SK-N-SH treated with all-trans-retinoic acid at 6 μM for 48 hours (cell line): ENCODE data around the gene SERPINH1.
A peak's percentile ranks its signal among the peaks of the same experiment; 100 is the strongest.

ENCODE experiments used
- ATAC-seq: fragments of 200-7000 bp; cut with Tn5 transposase; 3 replicates; pipeline ENCODE4 v1.9.1; 2020; ENCODE audit warnings: mild to moderate bottlenecking, moderate library complexity
- ARNTL ChIP-seq: fragments of 450-650 bp; formaldehyde crosslinking; IDR thresholded peaks from 2 replicates; pipeline ENCODE4 v1.5.0; 2020; ENCODE audit warnings: low read depth, mild to moderate bottlenecking, moderate library complexity, borderline replicate concordance
- BACH2 ChIP-seq: fragments of 250-450 bp; sonication (Bioruptor Pico); IDR thresholded peaks from 2 replicates; pipeline ENCODE4 v1.9.0; 2021; ENCODE audit warnings: mild to moderate bottlenecking, borderline replicate concordance
- CSDC2 ChIP-seq: fragments of 250-450 bp; sonication (Bioruptor Pico); IDR thresholded peaks from 2 replicates; pipeline ENCODE4 v1.5.0; 2020; ENCODE audit warnings: mild to moderate bottlenecking, moderate library complexity
- CSRNP3 ChIP-seq: fragments of 250-450 bp; sonication (Bioruptor Pico); IDR thresholded peaks from 2 replicates; pipeline ENCODE4 v1.5.1; 2021; ENCODE audit warnings: mild to moderate bottlenecking, moderate library complexity
- ESRRG ChIP-seq: fragments of 250-450 bp; sonication (Bioruptor Pico); IDR thresholded peaks from 2 replicates; pipeline ENCODE4 v1.6.1; 2021; ENCODE audit warnings: mild to moderate bottlenecking
- GLIS3 ChIP-seq: fragments of 250-450 bp; sonication (Bioruptor Pico); IDR thresholded peaks from 2 replicates; pipeline ENCODE4 v1.5.0; 2020; ENCODE audit warnings: mild to moderate bottlenecking, moderate library complexity
- OSR1 ChIP-seq: fragments of 250-450 bp; sonication (Bioruptor Pico); IDR thresholded peaks from 2 replicates; pipeline ENCODE4 v1.8.0; 2022; ENCODE audit warnings: moderate library complexity, mild to moderate bottlenecking, inconsistent platforms
- PATZ1 ChIP-seq: fragments of 250-450 bp; sonication (Bioruptor Pico); IDR thresholded peaks from 2 replicates; pipeline ENCODE4 v1.8.0; 2020; ENCODE audit warnings: mild to moderate bottlenecking, moderate library complexity, borderline replicate concordance
- PPARA ChIP-seq: fragments of 250-450 bp; sonication (Bioruptor Pico); IDR thresholded peaks from 2 replicates; pipeline ENCODE4 v1.5.0; 2020; ENCODE audit warnings: mild to moderate bottlenecking, borderline replicate concordance
- RARB ChIP-seq: fragments of 250-450 bp; sonication (Bioruptor Pico); IDR thresholded peaks from 2 replicates; pipeline ENCODE4 v1.8.0; 2021; ENCODE audit warnings: mild to moderate bottlenecking, moderate library complexity
- SNAI2 ChIP-seq: fragments of 250-450 bp; sonication (Bioruptor Pico); IDR thresholded peaks from 2 replicates; pipeline ENCODE4 v1.5.0; 2020; ENCODE audit warnings: mild to moderate bottlenecking, moderate library complexity
- TCF4 ChIP-seq: fragments of 250-450 bp; sonication (Bioruptor Pico); IDR thresholded peaks from 2 replicates; pipeline ENCODE4 v1.8.0; 2021; ENCODE audit warnings: mild to moderate bottlenecking, moderate library complexity, borderline replicate concordance
- TOX ChIP-seq: fragments of 250-450 bp; sonication (Bioruptor Pico); IDR thresholded peaks from 2 replicates; pipeline ENCODE4 v1.8.0; 2021; ENCODE audit warnings: mild to moderate bottlenecking, moderate library complexity, borderline replicate concordance
- TSHZ2 ChIP-seq: fragments of 250-450 bp; sonication (Bioruptor Pico); IDR thresholded peaks from 2 replicates; pipeline ENCODE4 v1.5.0; 2020; ENCODE audit warnings: mild to moderate bottlenecking, moderate library complexity
- ZC3H10 ChIP-seq: fragments of 250-450 bp; sonication (Bioruptor Pico); IDR thresholded peaks from 2 replicates; pipeline ENCODE4 v1.5.1; 2021; ENCODE audit warnings: mild to moderate bottlenecking, moderate library complexity
- ZFP3 ChIP-seq: fragments of 250-450 bp; sonication (Bioruptor Pico); IDR thresholded peaks from 2 replicates; pipeline ENCODE4 v1.5.0; 2020; ENCODE audit warnings: mild to moderate bottlenecking, moderate library complexity
- ZFP30 ChIP-seq: fragments of 450-650 bp; formaldehyde crosslinking; IDR thresholded peaks from 2 replicates; pipeline ENCODE4 v1.5.0; 2022; ENCODE audit warnings: mild to moderate bottlenecking, moderate library complexity
- ZNF565 ChIP-seq: fragments of 450-650 bp; formaldehyde crosslinking; conservative IDR thresholded peaks from 2 replicates; pipeline ENCODE4 v1.5.0; 2020; ENCODE audit warnings: low read depth, mild to moderate bottlenecking, moderate library complexity
- ZNF70 ChIP-seq: fragments of 450-650 bp; formaldehyde crosslinking; IDR thresholded peaks from 2 replicates; pipeline ENCODE4 v1.5.0; 2020; ENCODE audit warnings: mild to moderate bottlenecking, moderate library complexity
- ZNF8 ChIP-seq: fragments of 450-650 bp; formaldehyde crosslinking; IDR thresholded peaks from 2 replicates; pipeline ENCODE4 v1.5.0; 2020; ENCODE audit warnings: mild to moderate bottlenecking, moderate library complexity

The SERPINH1 gene

DNA sequence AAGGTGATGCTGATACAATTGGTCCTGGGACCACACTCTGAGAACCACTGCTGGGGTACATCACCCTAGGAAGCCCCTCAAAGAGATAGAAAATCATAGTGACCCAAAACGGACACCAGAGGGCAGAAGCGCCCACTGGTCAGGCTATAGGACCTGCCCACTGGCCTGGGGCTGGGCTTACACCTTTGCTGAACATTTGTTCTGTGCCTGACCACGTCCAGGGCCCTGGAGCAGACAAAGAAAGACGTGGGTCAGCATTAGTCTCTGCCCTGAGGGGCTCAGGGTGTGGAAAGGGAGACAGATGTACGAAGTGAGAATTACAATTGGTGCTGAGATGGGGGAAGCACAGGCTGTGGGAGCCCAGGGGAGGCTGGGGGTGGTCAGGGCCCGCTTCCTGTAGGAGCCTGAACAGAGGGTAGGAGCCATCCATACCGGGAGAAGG, 14.4 kb upstream of the SERPINH1 start:
- TF ChIP-seq OSR1 (CRISPR knock-in tag) (no peak), ZFP30 (CRISPR knock-in tag) (no peak), RARB (CRISPR knock-in tag) (no peak), ARNTL (CRISPR knock-in tag) (no peak), ZNF565 (no peak), ESRRG (CRISPR knock-in tag) (no peak), CSRNP3 (CRISPR knock-in tag) (no peak), TSHZ2 (CRISPR knock-in tag) (no peak), ZFP3 (CRISPR knock-in tag) (no peak), ZNF8 (CRISPR knock-in tag) (no peak), ZC3H10 (no peak), GLIS3 (CRISPR knock-in tag) (no peak), PPARA (no peak), TCF4 (no peak), PATZ1 (CRISPR knock-in tag) (no peak), SNAI2 (CRISPR knock-in tag) (no peak), BACH2 (no peak), ZNF70 (CRISPR knock-in tag) (no peak), TOX (CRISPR knock-in tag) (no peak)
- ATAC-seq: peak; percentile 97

GRCh38 chr11:75548595-75549272, 13.3 kb upstream of the SERPINH1 start:
- ATAC-seq: no peak

More at GRCh38 chr11:75548595-75549272, 13.3 kb upstream of the SERPINH1 start:
- TF ChIP-seq TSHZ2 (CRISPR knock-in tag) (no peak), CSDC2 (CRISPR knock-in tag) (no peak), ZC3H10 (no peak)
- TF ChIP-seq, all 23 proteins: peak for 0
